ENCODE measurements around the gene NRTN. TPM values are rescaled to one million over a fixed set of nuclear protein-coding genes. Genes with fewer than 3 reads are reported as not detected.

Gene NRTN
- total RNA-seq, 3 donors from 2014 or later, result 0.33 to 0.47 TPM; not detected in 1

DNA sequence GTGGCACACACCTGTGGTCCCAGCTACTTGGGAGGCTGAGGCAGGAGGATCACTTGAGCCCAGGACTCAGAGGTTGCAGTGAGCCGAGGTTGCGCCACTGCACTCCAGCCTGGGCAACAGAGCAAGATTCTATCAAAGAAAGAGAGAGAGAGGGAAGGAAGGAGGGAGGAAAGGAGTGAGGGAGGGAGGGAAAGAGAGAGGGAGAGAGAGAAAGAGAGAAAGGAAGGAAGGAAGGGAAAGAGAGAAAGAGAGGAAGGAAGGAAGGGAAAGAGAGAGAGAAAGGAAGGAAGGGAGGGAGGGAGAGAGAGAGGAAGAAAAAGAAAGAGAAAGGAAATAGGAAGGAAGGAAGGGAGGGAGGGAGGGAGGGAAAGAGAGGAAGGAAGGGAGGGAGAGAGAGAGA lies 12.4 kb downstream of the NRTN start:
- DNase-seq (no peak), ATAC-seq (no peak)
- Mint-ChIP-seq H3K4me3 (no peak overlapping the region), H3K36me3 (ENCODE audit: insufficient read depth) (no peaks in the 10 kb centered on the region), H3K4me1 (ENCODE audit: low read depth) (no peaks in the 10 kb centered on the region), H3K9me3 (no peaks in the 10 kb centered on the region), H3K27me3 (ENCODE audit: low read depth) (peaks cover 6% of the 10 kb centered on the region)

DNA sequence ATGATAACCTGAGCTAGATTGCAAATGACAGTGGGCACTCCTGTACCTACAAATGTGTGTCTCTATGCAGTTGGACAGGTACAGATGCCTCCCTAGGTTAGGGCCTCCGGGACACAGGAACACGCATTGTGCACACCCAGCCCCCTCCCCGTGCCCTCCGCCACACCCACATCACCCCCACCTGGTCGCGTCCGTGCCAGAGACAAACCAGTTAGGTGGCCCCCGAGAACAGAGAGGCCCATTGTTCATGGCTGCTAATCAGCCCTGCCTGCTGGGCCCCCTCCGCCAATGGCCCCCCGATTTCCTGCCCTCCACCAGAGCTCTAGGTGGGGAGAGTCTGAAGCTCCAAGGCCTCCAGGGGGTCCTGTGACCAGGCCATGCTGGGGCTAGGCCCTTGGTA lies 13.7 kb downstream of the NRTN start:
- no peak overlapping the region for H3K4me3 Mint-ChIP-seq
- H3K9me3 Mint-ChIP-seq, result no peaks in the 10 kb centered on the region
- DNase-seq (no peak), ATAC-seq (no peak)
- H3K36me3 Mint-ChIP-seq (ENCODE audit: insufficient read depth), result no peaks in the 10 kb centered on the region
- peaks cover 6% of the 10 kb centered on the region for H3K27me3 Mint-ChIP-seq (ENCODE audit: low read depth)
- H3K4me1 Mint-ChIP-seq (ENCODE audit: low read depth), result no peaks in the 10 kb centered on the region

DNA sequence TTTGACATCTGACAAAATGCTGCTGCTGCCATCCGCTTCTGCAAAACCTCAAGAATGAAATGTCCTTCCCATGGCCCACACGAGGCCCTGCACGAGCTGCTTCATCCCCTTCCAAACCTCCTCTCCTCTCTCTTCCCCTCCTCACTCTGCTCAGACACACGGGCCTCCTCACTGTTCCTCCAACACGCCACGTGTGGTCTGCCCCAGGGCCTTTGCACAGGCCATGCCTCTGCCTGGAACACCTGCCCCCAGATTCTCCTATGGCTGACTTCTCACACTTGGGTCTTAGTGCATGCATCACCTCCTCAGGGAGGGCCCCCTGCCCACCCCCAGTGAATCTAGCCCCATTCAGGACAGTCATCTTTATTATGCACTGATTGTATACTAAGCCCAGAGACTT lies 15.9 kb downstream of the NRTN start:
- ATAC-seq (no peak), DNase-seq (no peak)
- no peaks in the 10 kb centered on the region for H3K4me1 Mint-ChIP-seq (ENCODE audit: low read depth)
- no peaks in the 10 kb centered on the region for H3K9me3 Mint-ChIP-seq
- H3K36me3 Mint-ChIP-seq (ENCODE audit: insufficient read depth), result no peaks in the 10 kb centered on the region
- H3K4me3 Mint-ChIP-seq, result no peak overlapping the region
- peaks cover 6% of the 10 kb centered on the region for H3K27me3 Mint-ChIP-seq (ENCODE audit: low read depth)

GRCh38 chr19:5821521-5822180 lies 16.8 kb downstream of the NRTN start:
- Mint-ChIP-seq H3K27me3 (ENCODE audit: low read depth) (peaks cover 6% of the 10 kb centered on the region), H3K9me3 (no peaks in the 10 kb centered on the region), H3K4me3 (no peak overlapping the region), H3K36me3 (ENCODE audit: insufficient read depth) (no peaks in the 10 kb centered on the region), H3K4me1 (ENCODE audit: low read depth) (no peaks in the 10 kb centered on the region)
- no peak for DNase-seq
- ATAC-seq, result no peak

- H3K36me3 Mint-ChIP-seq (ENCODE audit: insufficient read depth), result no peaks in the 10 kb centered on the region
- DNase-seq, result no peak
- H3K4me1 Mint-ChIP-seq (ENCODE audit: low read depth), result peaks cover 5% of the 10 kb centered on the region
- peaks cover 6% of the 10 kb centered on the region for H3K27me3 Mint-ChIP-seq (ENCODE audit: low read depth)
- no peaks in the 10 kb centered on the region for H3K9me3 Mint-ChIP-seq
- H3K4me3 Mint-ChIP-seq, result no peak overlapping the region
- ATAC-seq, result no peak
These were observed 17.4 kb downstream of the NRTN start for GRCh38 chr19:5822181-5822844.

GRCh38 chr19:5823579-5824281 lies 18.9 kb downstream of the NRTN start:
- no peak overlapping the region for H3K4me3 Mint-ChIP-seq
- ATAC-seq, result no peak
- H3K36me3 Mint-ChIP-seq (ENCODE audit: insufficient read depth), result no peaks in the 10 kb centered on the region

GRCh38 chr19:5824751-5825150 lies 19.9 kb downstream of the NRTN start:
- ATAC-seq, result no peak
- Mint-ChIP-seq H3K27me3 (ENCODE audit: low read depth) (peaks cover 1% of the 10 kb centered on the region), H3K4me1 (ENCODE audit: low read depth) (peaks cover 9% of the 10 kb centered on the region), H3K36me3 (ENCODE audit: insufficient read depth) (no peaks in the 10 kb centered on the region), H3K4me3 (no peak overlapping the region), H3K9me3 (no peaks in the 10 kb centered on the region)
- DNase-seq, result no peak

More at GRCh38 chr19:5823579-5824281, 18.9 kb downstream of the NRTN start:
- Mint-ChIP-seq H3K9me3 (no peaks in the 10 kb centered on the region), H3K27me3 (ENCODE audit: low read depth) (peaks cover 2% of the 10 kb centered on the region), H3K4me1 (ENCODE audit: low read depth) (peaks cover 9% of the 10 kb centered on the region)
- DNase-seq, result no peak

- Mint-ChIP-seq H3K9me3 (no peaks in the 10 kb centered on the region), H3K4me3 (no peak overlapping the region), H3K36me3 (ENCODE audit: insufficient read depth) (no peaks in the 10 kb centered on the region), H3K27me3 (ENCODE audit: low read depth) (no peaks in the 10 kb centered on the region), H3K4me1 (ENCODE audit: low read depth) (peaks cover 9% of the 10 kb centered on the region)
- no peak for DNase-seq
- no peak for ATAC-seq
These were observed 20.3 kb downstream of the NRTN start for GRCh38 chr19:5825178-5825577.

DNA sequence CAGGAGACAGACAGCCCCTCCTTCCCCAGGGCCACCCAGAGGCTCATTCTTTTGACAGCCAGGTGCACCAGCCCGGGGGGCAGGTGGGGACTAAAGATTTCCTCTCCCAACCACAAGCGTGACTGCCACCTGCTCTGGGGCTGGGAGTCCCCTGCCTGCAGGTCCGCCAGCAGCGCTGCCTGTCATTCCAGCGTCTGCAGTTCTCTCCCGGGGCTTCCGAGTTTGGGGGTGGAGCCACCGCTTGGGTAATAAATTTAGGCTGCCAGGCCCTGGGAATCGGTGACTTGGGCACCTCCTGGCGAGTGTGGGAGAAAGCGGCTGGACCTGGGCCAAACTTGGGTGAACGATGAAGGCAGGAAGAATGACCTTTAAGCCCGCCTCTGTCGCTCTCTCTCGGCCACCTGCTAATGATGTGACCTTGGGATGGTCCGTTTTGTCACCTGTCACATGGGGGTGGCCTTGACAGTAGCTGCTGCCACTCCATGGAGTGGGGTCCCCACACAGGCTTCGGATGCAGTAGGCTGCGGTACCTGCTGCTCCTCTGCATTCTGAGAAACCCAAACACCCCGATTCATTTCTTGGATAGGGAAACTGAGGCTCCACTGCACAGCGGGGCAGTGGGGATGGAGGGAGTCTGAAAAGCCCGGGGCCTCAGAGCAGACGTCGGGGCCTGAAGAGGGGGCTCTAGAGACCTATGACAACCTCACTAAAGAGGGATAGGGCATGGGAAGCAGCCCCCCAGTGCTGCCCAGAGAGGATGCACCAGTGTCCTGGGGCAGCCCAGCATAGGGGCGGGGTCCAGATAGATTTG lies 21.9 kb downstream of the NRTN start:
- Mint-ChIP-seq H3K9me3 (no peaks in the 10 kb centered on the region), H3K36me3 (ENCODE audit: insufficient read depth) (no peaks in the 10 kb centered on the region), H3K4me1 (ENCODE audit: low read depth) (peaks cover 9% of the 10 kb centered on the region), H3K27me3 (ENCODE audit: low read depth) (no peaks in the 10 kb centered on the region), H3K4me3 (peak overlapping the region; percentile 81)
- DNase-seq, result no peak
- ATAC-seq, result no peak

DNA sequence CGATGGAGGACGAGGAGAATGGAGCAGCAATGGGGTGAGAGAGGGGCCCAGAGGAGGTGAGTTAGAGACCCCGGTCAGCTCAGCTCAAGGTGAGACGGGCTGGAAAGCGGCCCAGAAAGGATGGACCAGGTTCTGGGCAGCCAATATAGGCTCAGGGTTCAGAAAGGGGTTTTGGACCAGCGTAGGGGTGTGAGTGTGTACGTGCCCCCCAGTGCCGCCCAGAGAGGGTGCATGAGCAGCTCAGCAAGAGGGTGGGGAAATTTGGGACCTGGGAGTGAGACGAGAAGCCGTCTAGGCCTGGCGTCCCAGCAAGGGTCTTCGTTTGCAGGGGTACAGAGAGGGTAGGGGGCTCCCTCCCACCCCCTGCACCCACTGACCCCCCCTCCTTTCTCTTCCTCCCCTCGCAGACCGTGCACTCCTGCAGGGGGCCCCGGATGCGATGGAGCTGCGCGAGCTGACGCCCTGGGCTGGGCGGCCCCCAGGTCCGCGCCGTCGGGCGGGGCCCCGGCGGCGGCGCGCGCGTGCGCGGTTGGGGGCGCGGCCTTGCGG lies 22.5 kb downstream of the NRTN start:
- Mint-ChIP-seq H3K4me1 (ENCODE audit: low read depth) (peaks cover 9% of the 10 kb centered on the region), H3K9me3 (no peaks in the 10 kb centered on the region), H3K27me3 (ENCODE audit: low read depth) (peaks cover 2% of the 10 kb centered on the region), H3K4me3 (peak overlapping the region; percentile 81), H3K36me3 (ENCODE audit: insufficient read depth) (no peaks in the 10 kb centered on the region)
- ATAC-seq, result no peak
- no peak for DNase-seq

DNA sequence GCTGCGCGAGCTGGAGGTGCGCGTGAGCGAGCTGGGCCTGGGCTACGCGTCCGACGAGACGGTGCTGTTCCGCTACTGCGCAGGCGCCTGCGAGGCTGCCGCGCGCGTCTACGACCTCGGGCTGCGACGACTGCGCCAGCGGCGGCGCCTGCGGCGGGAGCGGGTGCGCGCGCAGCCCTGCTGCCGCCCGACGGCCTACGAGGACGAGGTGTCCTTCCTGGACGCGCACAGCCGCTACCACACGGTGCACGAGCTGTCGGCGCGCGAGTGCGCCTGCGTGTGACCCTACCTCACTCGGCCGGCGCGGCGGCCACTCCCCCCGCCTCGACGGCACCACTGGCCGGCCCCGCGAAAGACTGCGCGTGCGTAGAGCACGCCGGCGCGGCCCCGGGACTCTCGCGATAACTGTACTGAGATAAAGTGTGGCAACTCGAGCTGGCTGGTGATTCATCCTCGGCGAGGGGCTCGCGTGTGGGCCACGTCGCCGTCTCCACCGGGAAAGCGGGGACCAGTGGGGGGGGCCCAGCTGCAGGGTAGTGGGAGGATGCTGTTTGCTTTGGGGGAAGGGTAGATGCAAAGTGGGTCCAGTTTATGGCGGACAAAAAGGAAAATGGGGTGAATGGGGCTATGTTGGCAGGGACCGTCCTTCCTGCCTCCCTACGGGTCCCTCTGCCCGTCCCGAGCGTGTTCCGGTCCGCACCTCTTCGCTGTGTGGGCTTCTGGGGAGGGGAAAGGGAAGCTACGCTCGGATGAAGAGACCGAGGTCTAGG lies 23.2 kb downstream of the NRTN start:
- peaks cover 9% of the 10 kb centered on the region for H3K4me1 Mint-ChIP-seq (ENCODE audit: low read depth)
- H3K9me3 Mint-ChIP-seq, result no peaks in the 10 kb centered on the region
- DNase-seq, result peak; percentile 97
- ATAC-seq, result peak; percentile 83 to 85
- H3K4me3 Mint-ChIP-seq, result peak overlapping the region; percentile 96
- peaks cover 2% of the 10 kb centered on the region for H3K27me3 Mint-ChIP-seq (ENCODE audit: low read depth)
- no peaks in the 10 kb centered on the region for H3K36me3 Mint-ChIP-seq (ENCODE audit: insufficient read depth)

- H3K27me3 Mint-ChIP-seq (ENCODE audit: low read depth), result peaks cover 2% of the 10 kb centered on the region
- H3K4me3 Mint-ChIP-seq, result peak overlapping the region; percentile 96
- H3K9me3 Mint-ChIP-seq, result no peaks in the 10 kb centered on the region
- DNase-seq (no peak), ATAC-seq (no peak)
- H3K36me3 Mint-ChIP-seq (ENCODE audit: insufficient read depth), result no peaks in the 10 kb centered on the region
- H3K4me1 Mint-ChIP-seq (ENCODE audit: low read depth), result peaks cover 9% of the 10 kb centered on the region
These were observed 24.0 kb downstream of the NRTN start for GRCh38 chr19:5828661-5829566.

Data from activated T-cell treated with anti-CD3 and anti-CD28 coated beads, Interleukin-2, amount 50 U/mL, for 4 hours (primary cell).